Stimulated activated CD4-positive, alpha-beta T cell treated with anti-CD3 and anti-CD28 coated beads, Interleukin-12 subunit alpha, Interleukin-12 subunit beta, amount 100 ng/mL, for 24 hours (primary cell): Measurements from ENCODE around the gene AQP10.
"Not testable (repeated sequence)": the region's sequence is repeated elsewhere in the genome, so short reads cannot be mapped to it uniquely, and the experiment has no call there.

Experiments used
- DNase-seq, 2 experiments: peaks; one replicate each; pipeline ENCODE4 v3.0.0-alpha.2; 2020; ENCODE audit warnings: low read depth in 2 of 2

The AQP10 gene

DNA sequence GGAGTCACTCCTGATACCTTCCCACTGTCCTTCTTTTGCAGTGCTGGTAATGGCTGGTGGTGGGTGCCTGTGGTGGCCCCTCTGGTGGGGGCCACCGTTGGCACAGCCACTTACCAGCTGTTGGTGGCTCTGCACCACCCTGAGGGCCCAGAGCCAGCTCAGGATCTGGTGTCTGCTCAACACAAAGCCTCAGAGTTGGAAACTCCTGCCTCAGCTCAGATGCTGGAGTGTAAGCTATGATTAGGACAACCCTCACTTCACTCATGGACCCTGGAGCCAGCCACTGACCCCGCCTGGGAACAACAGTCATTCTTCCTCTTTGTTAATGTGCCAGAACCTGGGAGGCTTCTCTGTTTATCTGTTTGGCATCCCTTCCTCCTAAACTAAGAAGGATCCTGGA lies 3.3 kb downstream of the AQP10 start:
- no peak for DNase-seq

DNA sequence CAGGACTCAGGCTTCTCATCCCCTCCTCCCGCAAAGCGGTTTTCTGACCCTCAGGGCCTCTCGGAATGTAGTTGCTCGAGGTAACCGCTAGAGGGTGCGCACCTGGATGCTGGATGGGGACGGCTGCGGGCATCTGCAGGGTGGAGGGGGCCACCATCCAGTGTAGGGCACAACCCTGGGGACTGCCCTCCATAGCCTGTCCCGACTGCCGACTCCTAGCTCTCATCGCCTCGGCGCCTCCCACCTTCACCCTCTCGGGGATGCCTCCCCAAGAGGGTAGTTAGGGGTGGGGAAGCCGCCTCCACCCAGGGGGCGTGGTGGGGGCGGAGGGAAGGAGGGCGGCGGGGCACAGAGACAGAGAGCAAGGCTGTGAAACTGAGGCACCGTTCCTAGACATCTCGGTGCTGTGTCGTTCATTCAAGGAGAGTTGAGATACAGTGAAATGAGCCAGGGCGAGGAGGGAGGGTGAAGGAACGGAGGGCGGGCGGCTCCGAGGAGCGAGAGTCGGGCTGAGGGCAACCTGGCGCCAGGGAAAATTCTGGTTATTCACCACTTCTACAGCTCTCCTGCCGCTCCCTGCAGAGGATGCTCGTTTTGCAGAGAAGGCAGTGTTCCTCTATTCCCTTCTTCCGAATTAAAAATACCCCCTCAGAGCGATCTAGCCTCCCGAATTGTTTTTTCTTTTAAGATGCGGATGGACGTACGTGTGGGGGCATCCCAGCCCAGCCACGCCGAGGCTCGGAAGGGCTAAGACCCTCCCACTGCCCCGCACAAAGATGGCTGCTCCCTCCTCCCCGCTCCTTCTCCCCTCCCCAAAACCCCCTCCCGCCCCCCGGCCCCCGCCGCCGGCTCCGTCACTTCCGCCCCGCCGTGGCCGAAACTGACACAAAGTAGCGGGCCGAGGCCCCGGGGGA lies 4.0 kb downstream of the AQP10 start, which contains the start of gene ATP8B2:
Gene ATP8B2 (plus strand): TSS at position 857 of the 914 bp plus-strand sequence. CDS start 2,617 bp downstream, outside the sequence.
- DNase-seq = peak; percentile 64 to 80

DNA sequence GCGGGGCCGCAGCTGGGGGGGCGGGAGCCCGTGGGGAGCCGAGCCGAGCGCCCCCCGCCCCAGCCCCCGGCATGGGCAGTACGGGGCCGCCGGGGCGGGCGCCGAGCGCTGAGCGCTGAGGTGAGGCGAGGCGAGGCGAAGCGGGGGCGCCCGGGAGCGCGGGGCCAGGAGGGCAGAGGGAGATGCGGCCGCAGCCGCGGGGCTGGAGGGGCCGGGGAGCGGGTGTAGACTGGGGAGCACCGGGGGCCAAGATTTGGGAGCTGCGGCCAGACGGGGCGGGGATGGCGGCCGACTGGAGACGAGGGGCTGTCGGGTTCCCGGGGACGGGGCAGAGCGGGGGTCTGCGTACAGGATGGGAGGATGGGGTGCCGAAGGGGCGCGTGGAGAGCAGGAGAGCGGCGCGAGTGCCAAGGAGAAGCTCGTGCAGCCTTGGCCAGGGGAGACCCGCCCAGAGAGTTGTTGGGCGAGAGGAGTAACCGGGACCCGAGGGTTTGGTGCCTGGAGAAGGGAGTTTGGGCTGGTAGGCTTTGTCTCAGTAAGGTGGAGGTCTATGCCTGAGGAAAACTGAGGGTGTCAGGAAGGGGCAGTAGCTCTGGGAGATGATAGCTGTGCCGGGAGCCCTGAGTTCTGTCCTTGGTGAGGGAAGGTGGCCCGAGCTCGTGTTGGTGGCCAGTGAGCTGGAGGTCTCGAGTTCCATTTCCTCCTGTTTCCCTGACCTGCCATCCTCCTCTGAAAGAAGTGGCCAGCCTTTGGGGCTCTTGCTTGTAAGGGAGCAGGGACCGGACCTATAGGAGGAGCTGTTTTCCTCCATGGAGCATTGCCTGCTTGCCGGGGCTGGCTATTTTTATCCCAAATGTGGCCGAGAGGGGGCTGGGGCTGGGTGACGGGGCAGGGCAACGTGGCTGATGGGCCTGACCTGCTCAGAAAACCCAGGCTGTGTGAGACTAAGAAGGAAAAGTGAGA lies 5.0 kb downstream of the AQP10 start:
- DNase-seq = peak in 1 of 2 experiments; percentile 55

DNA sequence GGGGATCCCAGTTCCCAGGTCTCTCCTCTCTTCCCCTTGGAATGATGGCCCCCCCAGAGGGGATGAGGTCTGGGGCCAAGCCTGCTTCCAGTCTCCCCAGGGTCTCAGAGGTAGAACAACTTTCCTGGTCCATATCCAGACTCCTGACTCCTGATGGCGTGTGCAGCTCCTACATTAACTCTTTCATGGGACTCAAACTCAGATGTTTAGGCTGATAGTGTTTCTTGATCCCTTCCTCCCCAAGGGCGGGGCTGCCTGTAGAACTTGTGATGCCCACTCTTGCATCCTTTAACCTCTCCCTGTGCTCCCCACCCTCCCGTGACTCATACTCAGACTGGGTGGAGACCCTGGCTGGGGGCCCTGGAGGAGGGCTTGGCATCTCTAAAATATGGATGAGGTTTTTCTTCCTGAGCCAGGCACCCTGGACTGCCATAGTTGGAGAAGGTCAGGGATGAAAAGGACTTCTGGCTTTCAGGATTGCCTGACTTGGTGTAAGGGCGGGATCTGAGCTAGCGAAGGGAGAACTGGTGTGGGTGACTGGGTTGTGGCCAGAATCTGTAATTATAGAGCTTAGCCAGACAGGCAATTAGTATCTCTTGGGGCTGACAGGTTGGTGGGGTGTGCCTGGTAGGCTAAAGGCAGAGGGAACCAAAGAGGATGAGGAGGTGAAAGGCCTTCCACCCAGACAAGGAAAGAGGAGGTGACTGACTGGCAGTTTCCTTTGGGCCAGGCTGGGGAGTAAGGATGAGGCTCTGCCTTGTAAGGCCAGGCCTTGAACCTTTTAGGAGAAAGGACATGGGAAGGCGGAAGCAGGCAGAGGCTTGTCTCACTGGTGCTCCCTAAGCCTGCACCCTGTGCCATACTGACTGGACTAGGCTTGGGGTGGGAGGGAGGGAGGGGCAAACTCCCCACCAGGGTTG lies 5.9 kb downstream of the AQP10 start:
- DNase-seq = no peak

DNA sequence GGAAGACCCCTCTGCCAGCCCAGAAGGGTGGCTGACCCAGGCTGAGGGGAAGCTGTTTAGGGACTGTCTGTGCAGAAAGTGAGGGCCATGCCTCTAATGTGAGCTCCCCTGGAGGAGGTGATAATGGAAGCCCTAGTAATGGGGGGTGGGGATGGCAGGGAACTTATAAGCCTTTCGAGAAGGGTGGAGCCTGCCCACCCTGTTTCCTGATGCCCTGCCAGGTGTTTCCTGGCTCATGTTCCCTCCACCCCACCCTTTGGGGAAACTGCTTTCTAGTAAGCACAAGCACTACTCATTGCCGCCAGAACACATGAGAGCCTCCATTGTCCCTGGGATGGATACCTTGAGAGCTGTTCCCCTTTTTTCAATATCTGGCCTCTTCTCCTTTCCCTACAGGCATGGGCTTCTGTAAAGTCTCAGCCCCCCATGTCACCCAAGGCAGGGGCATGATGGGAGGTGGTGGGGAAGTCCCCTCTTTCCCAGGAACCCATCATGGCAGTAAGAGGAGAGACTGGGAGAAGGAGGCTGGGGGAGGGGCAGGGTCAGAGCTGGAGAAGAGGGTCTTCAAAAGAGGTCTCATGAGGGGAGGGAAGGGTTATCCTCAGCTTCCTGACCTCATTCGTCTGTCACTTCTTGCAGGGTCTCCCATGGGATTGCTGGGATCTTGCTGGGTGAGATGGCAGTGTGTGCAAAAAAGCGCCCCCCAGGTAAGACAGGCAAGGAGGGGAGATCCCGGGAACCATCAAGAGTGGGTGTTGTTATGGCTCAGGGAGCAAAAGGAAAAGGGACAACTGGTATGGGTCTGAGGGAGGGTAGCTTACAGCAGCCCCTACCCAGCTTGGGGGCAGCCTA lies 6.8 kb downstream of the AQP10 start:
- no peak for DNase-seq

DNA sequence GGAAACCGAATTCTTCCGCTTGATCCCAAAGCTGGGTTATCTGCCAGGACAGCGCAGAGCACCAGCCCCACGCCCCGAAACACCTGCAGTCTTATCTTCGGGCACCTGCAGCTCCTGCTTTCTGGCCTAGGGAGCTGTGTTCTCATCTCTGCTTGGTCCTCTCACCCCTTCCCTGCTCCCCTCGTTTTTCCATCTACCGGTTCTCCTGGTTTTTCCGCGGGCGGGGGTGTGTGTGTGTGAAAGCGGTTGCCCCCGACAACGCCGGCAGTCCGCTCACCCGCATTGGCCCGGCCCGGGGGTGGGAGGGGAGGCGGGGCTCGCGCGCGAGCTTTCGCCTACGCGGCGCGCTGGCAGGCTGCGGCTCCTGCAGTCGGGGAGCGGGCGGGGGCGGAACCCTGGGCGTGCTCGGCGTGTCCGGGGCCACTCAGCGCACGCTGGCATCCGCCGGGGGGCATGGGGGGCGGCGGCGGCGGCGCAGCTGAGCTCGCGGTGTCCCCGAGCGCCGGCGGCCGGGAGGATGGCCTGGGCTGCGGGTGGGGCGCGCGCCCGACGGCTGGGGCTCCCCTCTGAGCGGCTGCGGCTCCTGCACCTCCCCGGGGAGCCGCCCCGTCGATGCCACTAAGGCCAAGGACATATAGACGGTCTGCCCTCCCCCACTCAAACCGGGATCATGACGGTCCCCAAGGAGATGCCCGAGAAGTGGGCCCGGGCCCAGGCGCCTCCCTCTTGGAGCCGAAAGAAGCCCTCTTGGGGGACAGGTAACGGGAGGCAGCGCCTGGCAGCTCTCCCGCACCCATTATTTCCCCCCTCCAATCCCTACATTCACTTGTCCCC lies 7.6 kb downstream of the AQP10 start:
- DNase-seq = peak; percentile 67 to 83

DNA sequence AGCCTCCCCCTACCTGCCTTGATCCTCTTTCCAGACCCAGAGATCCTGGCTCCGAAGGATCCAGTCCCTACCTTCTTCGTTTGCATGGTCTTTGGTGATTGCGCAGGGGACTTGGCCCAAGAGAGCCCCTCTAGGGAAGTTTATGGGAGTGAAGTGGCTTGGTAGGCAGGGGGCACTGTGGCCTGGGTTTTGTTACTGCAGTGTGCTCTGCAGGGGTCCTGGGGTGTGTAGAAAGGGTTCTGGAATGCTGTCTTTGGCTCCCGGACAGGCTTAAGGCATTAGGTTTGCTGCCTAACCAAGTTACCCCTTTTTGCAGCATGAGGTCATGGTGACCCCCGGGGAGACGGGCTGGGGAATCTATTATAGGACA lies 8.2 kb downstream of the AQP10 start:
- no peak for DNase-seq

DNA sequence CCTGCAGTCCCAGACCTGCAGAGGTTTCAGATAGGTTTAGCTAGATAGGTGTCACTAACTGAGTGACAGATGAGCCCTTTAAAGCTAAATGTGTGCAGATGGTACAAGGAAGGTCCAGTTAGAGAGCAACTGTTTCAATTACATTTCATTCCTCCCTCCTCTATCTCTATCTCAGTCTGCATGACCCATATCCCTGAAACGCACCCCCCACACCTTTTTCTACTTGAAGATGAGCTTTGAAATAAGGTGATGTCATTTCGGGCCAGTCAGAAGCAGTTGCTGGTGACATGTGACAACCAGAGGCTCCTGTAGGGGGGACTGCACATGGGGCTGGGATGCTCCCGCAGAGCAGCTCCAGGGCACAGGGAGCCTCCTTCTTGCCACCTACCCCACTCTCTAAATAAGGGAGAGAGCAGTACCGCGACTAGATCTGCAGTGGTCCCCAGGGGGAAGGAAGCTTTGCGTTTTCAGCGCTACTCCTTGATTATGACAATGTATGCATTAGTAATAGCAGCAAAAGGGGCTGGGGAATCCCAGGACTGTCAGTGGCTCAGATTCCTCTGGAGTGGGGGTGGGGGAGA lies 8.7 kb downstream of the AQP10 start:
- DNase-seq = no peak

DNA sequence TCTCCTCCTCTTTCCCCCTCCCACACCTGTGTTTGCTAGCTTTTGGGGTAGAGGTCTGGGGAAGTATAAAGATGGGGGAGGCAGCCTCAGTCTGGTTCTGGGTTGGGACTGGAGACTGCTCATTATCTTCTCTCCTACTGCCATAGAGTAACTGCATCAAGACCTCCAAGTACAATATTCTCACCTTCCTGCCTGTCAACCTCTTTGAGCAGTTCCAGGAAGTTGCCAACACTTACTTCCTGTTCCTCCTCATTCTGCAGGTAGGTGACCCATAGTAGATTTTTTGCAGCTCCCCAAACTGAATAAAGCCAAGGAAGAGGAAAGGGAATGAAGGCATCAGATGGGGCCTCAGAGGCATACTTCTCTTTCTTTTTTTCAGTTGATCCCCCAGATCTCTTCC lies 9.8 kb downstream of the AQP10 start:
- no peak for DNase-seq

DNA sequence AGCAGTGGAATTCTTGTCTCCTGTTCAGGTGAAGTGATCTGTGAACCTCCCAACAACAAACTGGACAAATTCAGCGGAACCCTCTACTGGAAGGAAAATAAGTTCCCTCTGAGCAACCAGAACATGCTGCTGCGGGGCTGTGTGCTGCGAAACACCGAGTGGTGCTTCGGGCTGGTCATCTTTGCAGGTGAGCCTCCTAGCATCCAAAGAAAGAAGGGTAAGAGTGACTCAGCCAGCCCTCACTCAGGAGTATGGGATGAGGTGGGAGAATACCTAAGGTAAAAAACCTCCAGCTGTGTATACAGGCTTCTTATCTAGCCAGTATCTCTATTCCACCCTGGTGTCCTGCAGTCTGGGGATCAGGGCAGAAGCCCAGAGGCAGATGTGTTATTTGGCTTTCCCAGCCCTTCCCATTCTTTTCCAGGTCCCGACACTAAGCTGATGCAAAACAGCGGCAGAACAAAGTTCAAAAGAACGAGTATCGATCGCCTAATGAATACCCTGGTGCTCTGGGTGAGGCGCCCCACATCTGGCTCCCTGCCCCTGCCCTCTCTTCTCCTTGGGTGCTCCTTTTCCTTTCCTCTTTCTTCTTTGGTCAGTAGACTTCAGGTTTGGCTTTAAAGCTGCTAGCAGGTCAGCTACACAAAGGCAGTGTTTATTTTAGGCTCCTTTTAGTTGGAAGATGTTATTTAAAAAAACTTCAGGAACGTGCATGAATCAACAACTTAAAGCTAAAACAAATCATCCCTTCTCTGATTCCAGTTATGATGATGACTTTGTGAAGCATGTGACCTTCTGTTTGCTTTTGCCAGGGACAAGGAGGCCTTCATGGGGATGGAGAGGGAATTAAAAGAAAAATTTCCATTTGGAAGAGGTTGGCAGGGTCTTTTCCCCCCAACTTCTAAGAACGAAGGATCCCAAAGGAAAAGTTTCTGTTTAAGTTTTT lies 13.5 kb downstream of the AQP10 start:
- no peak for DNase-seq

DNA sequence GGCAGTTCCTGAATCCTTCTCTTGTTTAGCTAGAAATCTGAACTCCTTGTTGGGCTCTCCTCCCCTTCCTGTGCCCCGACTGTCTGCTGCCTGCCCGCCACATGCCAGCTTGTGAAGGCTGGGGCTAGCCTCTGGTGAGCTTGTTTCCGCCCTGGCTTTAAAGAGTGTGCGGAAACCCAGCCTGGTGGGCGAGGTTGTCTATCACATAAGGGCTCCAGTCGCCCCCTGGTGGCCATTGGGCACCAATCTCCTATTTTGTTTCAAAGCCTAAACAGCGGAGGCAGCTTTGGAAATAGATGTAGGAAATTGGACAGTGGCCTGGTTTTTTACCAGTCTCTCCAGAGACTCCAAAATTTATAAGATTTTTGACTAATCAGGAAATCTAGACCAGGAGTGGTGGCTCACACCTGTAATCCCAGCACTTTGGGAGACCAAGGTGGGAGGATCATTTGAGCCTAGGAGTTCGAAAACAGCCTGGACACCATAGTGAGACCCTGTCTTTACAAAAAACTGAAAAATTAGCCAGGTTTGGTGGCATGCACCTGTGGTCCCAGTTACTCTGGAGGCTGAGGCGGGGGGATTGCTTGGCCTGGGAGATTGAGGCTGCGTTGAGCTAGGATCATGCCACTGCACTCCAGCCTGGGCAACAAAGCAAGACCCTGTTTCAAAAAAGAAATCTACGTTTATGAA lies 14.3 kb downstream of the AQP10 start:
- DNase-seq = peak; percentile 73 to 93

DNA sequence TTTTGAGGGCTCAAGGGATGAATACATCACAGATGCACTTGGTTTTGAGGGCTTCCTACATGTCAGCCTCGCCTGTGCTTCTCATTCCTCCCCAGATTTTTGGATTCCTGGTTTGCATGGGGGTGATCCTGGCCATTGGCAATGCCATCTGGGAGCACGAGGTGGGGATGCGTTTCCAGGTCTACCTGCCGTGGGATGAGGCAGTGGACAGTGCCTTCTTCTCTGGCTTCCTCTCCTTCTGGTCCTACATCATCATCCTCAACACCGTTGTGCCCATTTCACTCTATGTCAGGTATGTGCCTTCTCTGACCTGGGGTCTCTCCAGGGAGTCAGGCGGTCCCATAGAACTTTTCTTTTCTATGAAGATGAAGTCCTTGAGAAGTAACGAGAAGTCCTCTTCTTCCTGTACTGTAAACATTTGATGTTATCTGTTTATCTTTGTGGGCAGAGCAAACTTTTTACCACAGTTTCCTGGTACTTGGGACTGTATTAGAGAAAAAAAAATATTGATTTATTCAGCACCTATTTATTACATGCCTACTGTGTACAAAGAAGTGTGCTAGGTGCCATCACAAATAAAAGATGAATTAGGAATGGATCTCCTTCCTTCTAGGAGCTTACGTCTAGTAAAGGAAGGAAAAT lies 16.5 kb downstream of the AQP10 start:
- no peak for DNase-seq

DNA sequence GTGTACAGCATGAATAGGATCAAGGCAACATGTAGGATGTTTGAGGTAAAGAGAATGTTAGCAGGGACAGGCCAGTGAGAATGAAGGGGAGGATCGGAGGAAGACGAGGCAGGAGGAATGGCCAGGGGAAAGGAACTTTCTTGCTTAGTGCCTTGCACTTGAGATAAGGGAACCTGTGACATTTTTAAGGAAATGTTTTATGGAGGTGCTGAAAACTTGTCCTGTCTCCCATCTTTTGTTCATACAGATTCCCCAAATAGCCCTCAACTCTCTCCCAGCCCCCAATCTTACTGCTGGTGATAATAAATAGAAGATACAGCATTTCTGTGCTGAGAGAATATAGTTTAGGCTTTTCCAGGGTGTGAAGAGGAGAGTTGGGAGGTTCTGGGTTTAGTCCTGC lies 18.0 kb downstream of the AQP10 start:
- DNase-seq = no peak

DNA sequence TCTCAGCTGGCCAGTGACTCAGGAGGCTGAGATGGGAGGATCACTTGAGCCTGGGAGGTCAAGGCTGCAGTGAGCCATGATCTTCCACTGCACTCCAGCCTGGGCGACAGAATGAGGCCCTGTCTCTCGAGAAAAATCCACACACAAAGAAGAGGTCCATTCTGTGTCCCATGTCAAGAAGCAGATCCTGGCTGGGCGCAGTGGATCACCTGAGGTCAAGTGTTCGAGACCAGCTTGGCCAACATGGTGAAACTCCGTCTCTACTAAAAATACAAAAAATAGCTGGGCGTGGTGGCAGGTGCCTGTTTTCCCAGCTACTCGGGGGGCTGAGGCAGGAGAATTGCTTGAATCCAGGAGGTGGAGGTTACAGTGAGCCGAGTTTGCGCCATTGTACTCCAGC lies 20.5 kb downstream of the AQP10 start:
- DNase-seq = not testable (repeated sequence)

DNA sequence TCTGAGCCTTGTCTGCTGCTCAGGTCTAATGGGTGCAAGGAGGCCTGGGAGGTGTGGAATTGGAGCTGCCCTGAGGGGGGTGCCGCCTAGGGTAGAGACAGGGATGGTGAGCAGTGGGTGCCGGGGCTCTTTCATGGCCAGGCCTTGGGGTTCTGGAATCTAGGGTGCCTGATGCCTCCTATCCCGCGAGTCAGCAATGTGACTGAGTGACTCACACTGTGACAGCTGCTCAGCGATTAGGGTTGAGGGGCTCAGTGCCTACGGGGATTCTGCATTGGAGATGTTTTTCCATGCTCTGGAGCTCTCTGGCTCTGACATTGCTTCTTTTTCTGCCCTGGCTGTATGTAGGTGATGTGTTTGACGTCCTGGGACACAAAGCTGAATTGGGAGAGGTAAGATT lies 21.2 kb downstream of the AQP10 start:
- DNase-seq = no peak

DNA sequence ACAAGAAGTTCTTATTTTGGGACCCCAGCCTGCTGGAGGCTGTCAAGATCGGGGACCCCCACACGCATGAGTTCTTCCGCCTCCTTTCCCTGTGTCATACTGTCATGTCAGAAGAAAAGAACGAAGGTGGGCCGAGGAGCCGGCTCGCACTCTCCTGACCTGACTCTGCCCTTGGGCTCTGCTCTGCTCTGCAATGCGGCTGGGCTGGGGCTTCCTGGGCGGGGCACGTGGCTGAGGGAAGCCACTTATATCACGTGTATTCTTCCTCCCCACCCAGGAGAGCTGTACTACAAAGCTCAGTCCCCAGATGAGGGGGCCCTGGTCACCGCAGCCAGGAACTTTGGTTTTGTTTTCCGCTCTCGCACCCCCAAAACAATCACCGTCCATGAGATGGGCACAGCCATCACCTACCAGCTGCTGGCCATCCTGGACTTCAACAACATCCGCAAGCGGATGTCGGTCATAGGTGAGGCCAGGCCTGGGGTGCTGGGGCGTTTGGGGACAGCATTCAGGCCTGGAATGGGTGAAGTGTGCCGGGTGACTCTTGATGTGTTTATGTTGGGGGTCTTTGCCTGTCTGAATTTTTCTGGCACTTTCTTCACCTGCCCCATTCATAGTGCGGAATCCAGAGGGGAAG lies 22.1 kb downstream of the AQP10 start:
- DNase-seq = peak in 1 of 2 experiments; percentile 64
